HCT116 (cell line): Measurements from ENCODE around the gene NUDT8. TPM values are rescaled to one million over a fixed set of nuclear protein-coding genes. Genes with fewer than 3 reads are reported as not detected.

ENCODE experiments used
- total RNA-seq: library from RNA; stranded (reverse); gene quantifications from one replicate; pipeline ENCODE4 v1.2.1, GENCODE V29; 2021; ENCODE audit not compliant: unreplicated experiment

Gene NUDT8
- total RNA-seq, 1 experiment from 2014 or later = 18.7 TPM

Other genes starting within 250 kb of the NUDT8 start
- gene RAD9A, start 238.0 kb downstream of the NUDT8 start, total RNA-seq = 49.8 TPM
- gene PPP1CA, start 228.1 kb downstream of the NUDT8 start, total RNA-seq = 238 TPM
- gene TBC1D10C, start 225.9 kb downstream of the NUDT8 start, total RNA-seq = 0.39 TPM
- gene CARNS1, start 214.3 kb downstream of the NUDT8 start, total RNA-seq = 1.0 TPM
- 54.1 TPM for gene RPS6KB2, start 201.4 kb downstream of the NUDT8 start, total RNA-seq
- 1.4 TPM for gene PTPRCAP, start 192.3 kb downstream of the NUDT8 start, total RNA-seq
- 94.5 TPM for gene CORO1B, start 186.5 kb downstream of the NUDT8 start, total RNA-seq
- gene GPR152, start 177.2 kb downstream of the NUDT8 start, total RNA-seq = not detected
- gene CABP4, start 174.6 kb downstream of the NUDT8 start, total RNA-seq = not detected
- 44.2 TPM for gene TMEM134, start 160.7 kb downstream of the NUDT8 start, total RNA-seq
- gene AIP, start 146.9 kb downstream of the NUDT8 start, total RNA-seq = 61.0 TPM
- gene PITPNM1, start 124.6 kb downstream of the NUDT8 start, total RNA-seq = 79.5 TPM
- gene CDK2AP2, start 121.8 kb downstream of the NUDT8 start, total RNA-seq = 53.6 TPM
- not detected for gene CABP2, start 106.5 kb downstream of the NUDT8 start, total RNA-seq
- 893 TPM for gene GSTP1, start 46.1 kb downstream of the NUDT8 start, total RNA-seq
- gene NDUFV1, start 23.0 kb downstream of the NUDT8 start, total RNA-seq = 242 TPM
- not detected for gene TBX10, start 9.8 kb upstream of the NUDT8 start, total RNA-seq
- gene ACY3, start 20.8 kb upstream of the NUDT8 start, total RNA-seq = 0.30 TPM
- gene ALDH3B2, start 44.7 kb upstream of the NUDT8 start, total RNA-seq = not detected